ENCODE data around the gene RAB1B. TPM values are rescaled to one million over a fixed set of nuclear protein-coding genes. Genes with fewer than 3 reads are reported as not detected.

Gene RAB1B
- 100 to 1,000 TPM; 146 to 155 TPM for total RNA-seq

GRCh38 chr11:66268244-66268951 lies at the start of gene RAB1B:
Gene RAB1B, plus strand, starts transcription at chr11:66268639. Its CDS starts 41 bp downstream, at chr11:66268680.
- peak within 1 kb of the TSS; percentile 91 for H3K4me3 Mint-ChIP-seq
- peaks cover 34% of the 10 kb centered on the region for H3K36me3 Mint-ChIP-seq
- H3K9me3 Mint-ChIP-seq (ENCODE audit: low read depth): no peaks in the 10 kb centered on the region
- H3K4me1 Mint-ChIP-seq: peaks cover 49% of the 10 kb centered on the region
- no peaks in the 10 kb centered on the region for H3K27me3 Mint-ChIP-seq
- peak; percentile 88 for ATAC-seq
- peak; percentile 100 for DNase-seq
- H3K27ac Mint-ChIP-seq: peak within 1 kb of the TSS; percentile 91
- CTCF ChIA-PET: interaction anchor here (0.8 to 7.2 kb wide), 5 partner anchors 13 to 121 kb away, joined by 3 to 85 read pairs (median 7); no protein-coding TSS in a partner anchor

GRCh38 chr11:66218846-66219620 lies 49.4 kb upstream of the RAB1B start:
- peaks cover 3% of the 10 kb centered on the region for H3K36me3 Mint-ChIP-seq
- DNase-seq (no peak), ATAC-seq (no peak)
- no peak overlapping the region for H3K4me3 Mint-ChIP-seq
- CTCF ChIA-PET: interaction anchor here (0.5 to 1.2 kb wide), 5 partner anchors 23 to 144 kb away, joined by 3 read pairs; no protein-coding TSS in a partner anchor
- H3K9me3 Mint-ChIP-seq (ENCODE audit: low read depth): no peaks in the 10 kb centered on the region
- H3K4me1 Mint-ChIP-seq: peaks cover 19% of the 10 kb centered on the region
- no peak overlapping the region for H3K27ac Mint-ChIP-seq
- H3K27me3 Mint-ChIP-seq: no peaks in the 10 kb centered on the region

DNA sequence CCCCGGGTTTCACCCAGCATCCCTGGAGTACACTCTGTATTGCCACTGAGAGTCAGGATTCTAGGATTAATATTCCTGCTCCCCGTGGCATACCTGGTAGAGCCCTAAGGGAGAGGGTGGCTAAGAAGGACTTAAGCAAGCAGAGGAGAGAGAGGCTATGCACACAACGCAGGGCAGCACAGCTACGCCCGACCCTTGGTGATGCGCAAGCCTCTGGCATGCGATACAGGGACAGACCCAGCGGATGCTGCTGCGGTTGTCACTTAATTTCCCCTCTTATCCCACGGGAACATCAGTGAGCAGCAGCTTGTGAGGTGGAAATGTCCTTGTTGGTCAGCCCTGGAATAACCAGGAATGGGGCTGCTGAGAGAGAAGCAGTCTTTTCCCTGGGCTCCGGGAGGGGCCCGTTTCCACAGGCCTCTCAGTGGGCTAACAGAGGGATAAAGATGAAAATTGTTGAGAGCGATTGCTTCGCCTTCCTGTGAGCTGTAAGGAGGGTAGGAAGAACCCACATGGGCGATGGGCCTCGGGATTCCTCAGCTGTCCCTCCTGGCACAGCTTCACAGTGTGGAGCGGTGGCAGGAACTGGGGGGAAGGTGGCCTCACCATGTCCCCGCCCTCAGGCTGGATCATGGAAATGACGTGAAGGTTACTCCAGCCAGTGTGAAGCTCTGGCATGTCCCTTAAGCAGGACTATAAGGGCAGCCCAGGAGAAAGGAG lies 48.4 kb upstream of the RAB1B start:
- no peak overlapping the region for H3K27ac Mint-ChIP-seq
- DNase-seq (no peak), ATAC-seq (no peak)
- H3K9me3 Mint-ChIP-seq (ENCODE audit: low read depth): no peaks in the 10 kb centered on the region
- CTCF ChIA-PET: interaction anchor here (0.5 to 5.0 kb wide), 9 partner anchors 22 to 166 kb away, joined by 3 to 75 read pairs (median 3); partner anchors contain the start of gene YIF1A
- H3K36me3 Mint-ChIP-seq: peaks cover 6% of the 10 kb centered on the region
- H3K27me3 Mint-ChIP-seq: no peaks in the 10 kb centered on the region
- H3K4me3 Mint-ChIP-seq: no peak overlapping the region
- H3K4me1 Mint-ChIP-seq: peaks cover 20% of the 10 kb centered on the region

GRCh38 chr11:66220566-66220935 lies 47.9 kb upstream of the RAB1B start:
- ATAC-seq (no peak), DNase-seq (no peak)
- Mint-ChIP-seq H3K9me3 (ENCODE audit: low read depth) (no peaks in the 10 kb centered on the region), H3K27ac (no peak overlapping the region), H3K4me3 (no peak overlapping the region), H3K36me3 (peaks cover 6% of the 10 kb centered on the region), H3K27me3 (no peaks in the 10 kb centered on the region), H3K4me1 (peaks cover 21% of the 10 kb centered on the region)
- CTCF ChIA-PET: interaction anchor here (0.9 to 5.0 kb wide), 5 partner anchors 25 to 166 kb away, joined by 3 to 75 read pairs (median 3); partner anchors contain the start of gene YIF1A

GRCh38 chr11:66221012-66221411 lies 47.4 kb upstream of the RAB1B start:
- ATAC-seq: no peak
- H3K4me1 Mint-ChIP-seq: peaks cover 22% of the 10 kb centered on the region
- H3K27me3 Mint-ChIP-seq: no peaks in the 10 kb centered on the region
- no peak for DNase-seq
- H3K9me3 Mint-ChIP-seq (ENCODE audit: low read depth): no peaks in the 10 kb centered on the region
- H3K4me3 Mint-ChIP-seq: no peak overlapping the region
- H3K36me3 Mint-ChIP-seq: peaks cover 4% of the 10 kb centered on the region
- no peak overlapping the region for H3K27ac Mint-ChIP-seq
- CTCF ChIA-PET: interaction anchor here (0.9 to 5.0 kb wide), 8 partner anchors 17 to 176 kb away, joined by 3 to 75 read pairs (median 4); partner anchors contain the start of gene YIF1A

- H3K4me3 Mint-ChIP-seq: no peak overlapping the region
- ATAC-seq: no peak
- H3K9me3 Mint-ChIP-seq (ENCODE audit: low read depth): no peaks in the 10 kb centered on the region
- peaks cover 28% of the 10 kb centered on the region for H3K4me1 Mint-ChIP-seq
- H3K27me3 Mint-ChIP-seq: no peaks in the 10 kb centered on the region
- CTCF ChIA-PET: interaction anchor here (0.6 to 5.0 kb wide), 22 partner anchors 13 to 442 kb away, joined by 3 to 75 read pairs (median 4); partner anchors contain the start of genes SF3B2 and YIF1A
- peaks cover 2% of the 10 kb centered on the region for H3K36me3 Mint-ChIP-seq
- DNase-seq: no peak
- peak overlapping the region; percentile 78 for H3K27ac Mint-ChIP-seq
These were observed 46.7 kb upstream of the RAB1B start for GRCh38 chr11:66221726-66222236.

DNA sequence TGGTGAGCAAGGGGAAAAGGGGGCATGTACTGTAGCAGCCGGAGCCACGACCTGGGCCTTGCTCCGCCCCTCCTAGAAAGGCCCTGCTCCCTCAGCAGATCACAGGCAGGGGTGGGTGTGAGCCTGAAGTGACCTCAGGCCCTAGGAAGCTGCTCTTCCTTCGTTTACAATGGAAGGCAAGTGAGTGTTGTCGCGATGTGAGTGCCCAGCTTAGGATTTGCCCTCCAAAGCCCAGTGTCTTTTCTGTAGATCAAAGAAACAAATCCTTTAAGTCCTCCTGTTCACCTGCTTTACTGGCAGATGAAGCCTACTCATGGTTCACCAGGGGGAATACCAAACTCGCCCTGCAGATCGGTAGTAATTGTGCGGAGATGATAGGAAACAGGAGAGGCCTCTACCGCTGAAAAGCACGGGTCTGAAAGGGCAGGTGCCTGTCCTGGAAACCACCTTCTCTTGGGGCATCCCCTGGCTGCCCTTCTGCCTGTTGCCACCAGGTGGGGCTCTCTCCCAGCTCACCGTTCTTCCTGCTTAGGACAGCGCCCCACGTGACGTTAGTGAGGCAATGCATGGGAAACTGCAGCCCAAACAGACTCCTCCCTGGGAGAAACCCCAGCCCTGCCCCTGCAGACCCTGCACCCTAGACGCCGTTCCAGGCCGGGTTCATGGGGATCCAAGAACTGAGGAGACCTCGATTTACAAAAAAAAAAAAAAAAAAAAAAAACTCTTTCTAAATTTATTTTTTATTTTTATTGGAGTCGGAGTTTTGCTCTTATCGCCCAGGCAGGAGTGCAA lies 45.9 kb upstream of the RAB1B start:
- Mint-ChIP-seq H3K9me3 (ENCODE audit: low read depth) (no peaks in the 10 kb centered on the region), H3K27ac (peak overlapping the region; percentile 78), H3K4me1 (peaks cover 28% of the 10 kb centered on the region), H3K36me3 (peaks cover 2% of the 10 kb centered on the region), H3K27me3 (no peaks in the 10 kb centered on the region), H3K4me3 (no peak overlapping the region)
- ATAC-seq (peak; percentile 94), DNase-seq (peak; percentile 95)
- CTCF ChIA-PET: interaction anchor here (0.6 to 5.0 kb wide), 29 partner anchors 9 to 1235 kb away, joined by 3 to 75 read pairs (median 4); partner anchors contain the start of genes SF3B2 and YIF1A

- H3K4me1 Mint-ChIP-seq: peaks cover 22% of the 10 kb centered on the region
- H3K4me3 Mint-ChIP-seq: no peak overlapping the region
- no peak for ATAC-seq
- no peaks in the 10 kb centered on the region for H3K27me3 Mint-ChIP-seq
- CTCF ChIA-PET: interaction anchor here (0.7 to 5.0 kb wide), 3 partner anchors 18 to 61 kb away, joined by 3 to 75 read pairs (median 13); partner anchors contain the start of gene YIF1A
- H3K9me3 Mint-ChIP-seq (ENCODE audit: low read depth): no peaks in the 10 kb centered on the region
- H3K27ac Mint-ChIP-seq: no peak overlapping the region
- no peak for DNase-seq
- H3K36me3 Mint-ChIP-seq: peaks cover 6% of the 10 kb centered on the region
These were observed 44.1 kb upstream of the RAB1B start for GRCh38 chr11:66224226-66224855.

DNA sequence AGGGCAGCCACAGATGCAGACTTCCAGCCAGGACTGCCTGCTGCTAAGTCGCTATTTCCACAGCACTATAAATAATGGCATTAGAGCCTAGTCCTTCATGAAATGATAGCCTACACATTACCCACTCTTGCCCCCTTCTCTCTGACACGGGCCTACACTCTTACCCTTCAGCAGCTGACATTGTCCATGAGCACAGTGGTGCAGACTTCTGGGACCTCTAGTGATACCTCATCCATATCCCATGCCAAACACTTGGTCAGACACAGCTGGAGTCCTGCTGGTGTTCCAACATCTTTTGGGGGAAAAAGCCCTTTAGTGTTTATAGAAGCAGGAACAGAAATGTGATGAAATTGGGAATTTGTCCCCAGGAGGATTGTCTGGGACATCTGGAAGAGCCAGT lies 43.4 kb upstream of the RAB1B start:
- H3K27me3 Mint-ChIP-seq: no peaks in the 10 kb centered on the region
- H3K4me3 Mint-ChIP-seq: no peak overlapping the region
- no peak overlapping the region for H3K27ac Mint-ChIP-seq

DNA sequence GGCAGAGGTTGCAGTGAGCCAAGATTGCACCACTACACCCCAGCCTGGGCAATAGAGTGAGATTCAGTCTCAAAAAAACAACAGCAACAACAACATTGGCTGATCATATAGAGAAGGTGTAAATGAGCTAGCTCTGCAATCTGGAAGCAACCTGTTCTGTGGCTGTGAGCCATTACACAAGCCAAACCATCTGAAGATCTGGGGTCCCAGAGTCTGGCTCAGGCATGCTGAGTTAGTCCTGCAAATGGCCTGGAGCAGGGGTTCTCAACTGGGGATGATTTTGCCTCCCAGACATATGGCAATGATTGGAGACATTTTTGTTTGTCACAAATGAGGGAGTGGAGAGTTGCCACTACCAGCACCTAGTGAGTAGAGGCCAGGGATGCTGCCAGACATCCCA lies 42.3 kb upstream of the RAB1B start:
- H3K9me3 Mint-ChIP-seq (ENCODE audit: low read depth): no peaks in the 10 kb centered on the region
- H3K36me3 Mint-ChIP-seq: peaks cover 6% of the 10 kb centered on the region
- peaks cover 22% of the 10 kb centered on the region for H3K4me1 Mint-ChIP-seq
- H3K27me3 Mint-ChIP-seq: no peaks in the 10 kb centered on the region
- H3K27ac Mint-ChIP-seq: peak overlapping the region; percentile 2
- H3K4me3 Mint-ChIP-seq: no peak overlapping the region
- DNase-seq: no peak
- no peak for ATAC-seq
- CTCF ChIA-PET: interaction anchor here (1.0 to 1.7 kb wide), 5 partner anchors 27 to 63 kb away, joined by 3 to 6 read pairs (median 4); partner anchors contain the start of gene YIF1A

More for the DNA sequence above, 43.4 kb upstream of the RAB1B start:
- no peak for DNase-seq
- no peak for ATAC-seq
- H3K36me3 Mint-ChIP-seq: peaks cover 6% of the 10 kb centered on the region
- peaks cover 22% of the 10 kb centered on the region for H3K4me1 Mint-ChIP-seq
- no peaks in the 10 kb centered on the region for H3K9me3 Mint-ChIP-seq (ENCODE audit: low read depth)
- CTCF ChIA-PET: interaction anchor here (1.0 to 1.7 kb wide), 5 partner anchors 28 to 64 kb away, joined by 3 to 6 read pairs (median 4); partner anchors contain the start of gene YIF1A

- DNase-seq: no peak
- peaks cover 11% of the 10 kb centered on the region for H3K4me1 Mint-ChIP-seq
- H3K36me3 Mint-ChIP-seq: peaks cover 9% of the 10 kb centered on the region
- no peak overlapping the region for H3K4me3 Mint-ChIP-seq
- CTCF ChIA-PET: interaction anchor here (1.6 kb wide), 1 partner anchor 31 kb away, joined by 7 read pairs; no protein-coding TSS in a partner anchor
- no peaks in the 10 kb centered on the region for H3K9me3 Mint-ChIP-seq (ENCODE audit: low read depth)
- no peak overlapping the region for H3K27ac Mint-ChIP-seq
- no peak for ATAC-seq
- no peaks in the 10 kb centered on the region for H3K27me3 Mint-ChIP-seq
These were observed 40.7 kb upstream of the RAB1B start for GRCh38 chr11:66227700-66228099.

Measured in activated CD8-positive, alpha-beta memory T cell treated with anti-CD3 and anti-CD28 coated beads, Interleukin-2, amount 10 ng/mL, durations not matched to agents 7 days and 5 days (primary cell).